ENCODE results near the gene TRIP13.

Gene TRIP13

DNA sequence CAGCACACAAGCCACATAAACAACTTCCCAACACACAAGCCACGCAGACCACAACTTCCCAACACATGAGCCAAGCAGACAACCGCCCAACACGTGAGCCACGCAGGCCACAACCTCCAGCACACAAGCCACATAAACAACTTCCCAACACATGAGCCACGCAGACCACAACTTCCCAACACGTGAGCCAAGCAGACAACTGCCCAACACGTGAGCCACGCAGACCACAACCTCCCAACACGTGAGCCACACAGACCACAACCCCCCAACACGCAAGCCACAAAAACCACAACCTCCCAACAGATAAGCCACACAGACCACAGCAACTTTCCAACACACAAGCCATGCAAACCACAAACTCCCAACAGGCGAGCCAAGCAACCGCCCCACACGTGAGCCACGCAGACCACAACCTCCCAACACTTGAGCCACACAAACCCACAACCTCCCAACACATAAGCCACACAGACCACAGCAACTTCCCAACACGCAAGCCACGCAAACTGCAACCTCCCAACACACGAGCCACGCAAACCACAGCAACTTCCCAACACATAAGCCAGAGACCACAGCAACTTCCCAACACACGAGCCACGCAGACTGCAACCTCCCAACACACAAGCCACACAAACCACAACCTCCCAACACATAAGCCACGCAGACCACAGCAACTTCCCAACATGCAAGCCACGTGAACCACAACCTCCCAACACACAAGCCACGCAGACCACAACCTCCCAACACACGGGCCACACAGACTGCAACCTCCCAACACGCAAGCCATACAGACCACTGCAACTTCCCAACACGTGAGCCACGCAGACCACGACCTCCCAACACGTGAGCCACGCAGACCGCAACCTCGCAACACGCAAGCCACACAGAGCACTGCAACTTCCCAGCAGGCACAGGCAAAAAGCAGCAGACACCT, 10.2 kb upstream of the TRIP13 start:
- H3K4me2 ChIP-seq (ENCODE audit: low read length), result no peak overlapping the region
- no peaks in the 10 kb centered on the region for H3K9me3 ChIP-seq (ENCODE audit: insufficient read depth, low read length)
- peaks cover 50% of the 10 kb centered on the region for H3K79me2 ChIP-seq (ENCODE audit: low read length)
- peaks cover 45% of the 10 kb centered on the region for H3K36me3 ChIP-seq (replicated peaks; ENCODE audit: low read depth, low read length)
- no peaks in the 10 kb centered on the region for H3K4me1 ChIP-seq (ENCODE audit: low read length)
- peaks cover 14% of the 10 kb centered on the region for H4K20me1 ChIP-seq (ENCODE audit: insufficient read depth, low read length)
- no peak overlapping the region for H3K9ac ChIP-seq (ENCODE audit: low read length)
- H2AFZ ChIP-seq (ENCODE audit: low read depth, low read length), result no peak overlapping the region
- no peak for TF ChIP-seq EZH2phosphoT487 (IDR thresholded peaks at IDR 0.05; ENCODE audit: low read depth)
- TF ChIP-seq, protein P1, sequence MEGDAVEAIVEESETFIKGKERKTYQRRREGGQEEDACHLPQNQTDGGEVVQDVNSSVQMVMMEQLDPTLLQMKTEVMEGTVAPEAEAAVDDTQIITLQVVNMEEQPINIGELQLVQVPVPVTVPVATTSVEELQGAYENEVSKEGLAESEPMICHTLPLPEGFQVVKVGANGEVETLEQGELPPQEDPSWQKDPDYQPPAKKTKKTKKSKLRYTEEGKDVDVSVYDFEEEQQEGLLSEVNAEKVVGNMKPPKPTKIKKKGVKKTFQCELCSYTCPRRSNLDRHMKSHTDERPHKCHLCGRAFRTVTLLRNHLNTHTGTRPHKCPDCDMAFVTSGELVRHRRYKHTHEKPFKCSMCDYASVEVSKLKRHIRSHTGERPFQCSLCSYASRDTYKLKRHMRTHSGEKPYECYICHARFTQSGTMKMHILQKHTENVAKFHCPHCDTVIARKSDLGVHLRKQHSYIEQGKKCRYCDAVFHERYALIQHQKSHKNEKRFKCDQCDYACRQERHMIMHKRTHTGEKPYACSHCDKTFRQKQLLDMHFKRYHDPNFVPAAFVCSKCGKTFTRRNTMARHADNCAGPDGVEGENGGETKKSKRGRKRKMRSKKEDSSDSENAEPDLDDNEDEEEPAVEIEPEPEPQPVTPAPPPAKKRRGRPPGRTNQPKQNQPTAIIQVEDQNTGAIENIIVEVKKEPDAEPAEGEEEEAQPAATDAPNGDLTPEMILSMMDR (IDR thresholded peaks at IDR 0.05; ENCODE audit: low read depth, low read length), result no peak
- H3K4me3 ChIP-seq (ENCODE audit: low read length), result no peak overlapping the region
- H3K27me3 ChIP-seq (ENCODE audit: low read depth, low read length), result no peaks in the 10 kb centered on the region
- H3K27ac ChIP-seq (ENCODE audit: low read length), result no peak overlapping the region

DNA sequence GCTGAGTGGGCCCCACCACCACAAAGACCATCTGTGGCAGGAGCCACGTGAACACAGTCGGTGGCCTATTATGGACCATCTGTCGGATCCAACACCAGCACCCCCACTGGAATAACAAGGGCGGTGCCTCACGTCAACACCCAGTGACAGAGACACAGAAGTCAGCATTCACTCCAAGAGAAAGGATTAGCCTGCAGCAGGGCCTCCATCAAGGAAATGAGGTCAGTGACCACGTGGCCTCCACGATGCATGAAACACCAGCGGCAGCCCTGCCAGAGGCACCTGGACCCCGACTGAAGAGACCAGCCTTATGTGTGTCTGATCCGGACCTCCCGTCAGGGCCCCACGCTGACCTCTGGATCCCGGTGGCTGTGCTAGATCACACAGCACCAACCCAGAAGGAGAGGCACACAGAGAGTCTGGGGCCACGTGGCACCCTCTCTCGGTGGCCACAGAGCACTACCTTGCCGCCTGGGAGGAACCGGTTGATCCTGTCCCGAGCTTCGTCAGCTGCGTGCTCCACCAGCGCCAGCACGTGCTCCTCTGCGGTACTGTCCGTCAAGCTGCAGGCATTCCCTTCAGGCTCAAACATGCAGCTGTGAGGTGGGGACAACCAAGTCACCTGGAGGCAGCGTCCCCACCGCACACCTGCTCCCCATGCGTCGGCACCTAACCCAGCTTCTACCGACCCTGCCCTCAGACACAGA, 9.1 kb upstream of the TRIP13 start:
- no peaks in the 10 kb centered on the region for H3K27me3 ChIP-seq (ENCODE audit: low read depth, low read length)
- peaks cover 53% of the 10 kb centered on the region for H3K36me3 ChIP-seq (replicated peaks; ENCODE audit: low read depth, low read length)
- no peak overlapping the region for H3K9ac ChIP-seq (ENCODE audit: low read length)
- no peak overlapping the region for H3K4me3 ChIP-seq (ENCODE audit: low read length)
- peaks cover 55% of the 10 kb centered on the region for H3K79me2 ChIP-seq (ENCODE audit: low read length)
- H3K4me2 ChIP-seq (ENCODE audit: low read length), result no peak overlapping the region
- H3K4me1 ChIP-seq (ENCODE audit: low read length), result no peaks in the 10 kb centered on the region
- H3K9me3 ChIP-seq (ENCODE audit: insufficient read depth, low read length), result no peaks in the 10 kb centered on the region
- peaks cover 14% of the 10 kb centered on the region for H4K20me1 ChIP-seq (ENCODE audit: insufficient read depth, low read length)
- no peak for TF ChIP-seq EZH2phosphoT487 (IDR thresholded peaks at IDR 0.05; ENCODE audit: low read depth)
- TF ChIP-seq, protein P1 (IDR thresholded peaks at IDR 0.05; ENCODE audit: low read depth, low read length), result no peak
- no peak overlapping the region for H3K27ac ChIP-seq (ENCODE audit: low read length)
- H2AFZ ChIP-seq (ENCODE audit: low read depth, low read length), result no peak overlapping the region

DNA sequence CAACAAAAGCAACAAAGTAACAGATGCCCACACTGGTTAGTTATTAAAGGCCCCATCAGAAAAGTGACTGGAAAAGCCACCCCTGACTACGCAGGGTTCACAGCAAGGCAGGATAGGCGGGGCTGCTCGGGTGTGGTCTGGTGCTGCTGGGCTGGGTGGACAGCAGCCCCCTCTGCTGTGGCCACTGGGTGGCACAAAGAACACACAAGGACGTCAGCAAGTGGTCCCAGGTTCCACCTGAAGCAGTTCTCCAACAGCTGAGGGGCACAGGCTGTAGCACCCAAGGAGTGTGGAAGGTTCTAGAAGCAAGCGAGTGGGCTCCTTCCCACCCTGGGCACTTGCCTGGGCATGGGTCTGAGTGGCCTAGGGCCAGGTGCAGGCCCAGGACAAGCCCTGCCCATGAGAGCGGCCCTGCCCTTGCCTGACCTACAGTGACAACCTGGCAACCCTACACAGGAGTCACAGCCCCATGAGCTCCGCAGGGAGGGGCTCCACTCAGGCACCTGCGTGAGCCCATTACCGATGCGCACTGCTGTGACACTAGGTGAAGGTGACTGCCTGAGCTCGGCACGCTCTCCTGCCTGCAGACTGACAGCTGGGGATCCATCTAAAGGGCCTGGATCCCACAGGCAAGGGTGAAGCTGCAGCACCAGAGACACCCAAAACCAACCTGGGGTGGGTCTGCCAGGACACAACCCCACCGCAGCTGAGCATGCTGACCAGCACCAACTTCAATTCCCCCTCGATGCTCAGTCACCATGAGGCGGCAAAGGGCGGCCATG, 8.1 kb upstream of the TRIP13 start:
- Histone ChIP-seq H3K4me1 (ENCODE audit: low read length) (no peaks in the 10 kb centered on the region), H2AFZ (ENCODE audit: low read depth, low read length) (no peak overlapping the region), H3K27me3 (ENCODE audit: low read depth, low read length) (no peaks in the 10 kb centered on the region), H4K20me1 (ENCODE audit: insufficient read depth, low read length) (peaks cover 14% of the 10 kb centered on the region), H3K27ac (ENCODE audit: low read length) (no peak overlapping the region), H3K36me3 (replicated peaks; ENCODE audit: low read depth, low read length) (peaks cover 60% of the 10 kb centered on the region), H3K4me2 (ENCODE audit: low read length) (no peak overlapping the region), H3K9me3 (ENCODE audit: insufficient read depth, low read length) (no peaks in the 10 kb centered on the region), H3K4me3 (ENCODE audit: low read length) (no peak overlapping the region), H3K79me2 (ENCODE audit: low read length) (peaks cover 62% of the 10 kb centered on the region), H3K9ac (ENCODE audit: low read length) (no peak overlapping the region)
- TF ChIP-seq EZH2phosphoT487 (IDR thresholded peaks at IDR 0.05; ENCODE audit: low read depth), result no peak
- TF ChIP-seq, protein P1 (IDR thresholded peaks at IDR 0.05; ENCODE audit: low read depth, low read length), result no peak

DNA sequence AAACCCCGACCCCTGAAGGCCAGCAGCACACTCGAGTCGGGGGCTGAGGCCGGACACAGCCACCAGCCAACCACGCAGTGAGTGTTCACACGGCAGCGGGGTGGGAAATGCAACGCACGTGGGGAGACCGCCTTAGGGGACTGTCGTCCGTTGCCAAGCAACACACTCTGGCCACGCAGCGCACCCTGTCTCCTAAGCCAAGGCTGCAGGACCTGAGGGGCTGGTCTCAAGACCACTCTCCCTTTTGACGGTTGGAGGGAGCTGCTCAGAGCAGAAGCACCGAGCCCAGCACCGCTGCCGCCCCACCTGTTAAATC, 7.6 kb upstream of the TRIP13 start:
- Histone ChIP-seq H3K9ac (ENCODE audit: low read length) (no peak overlapping the region), H4K20me1 (ENCODE audit: insufficient read depth, low read length) (peaks cover 14% of the 10 kb centered on the region), H3K36me3 (replicated peaks; ENCODE audit: low read depth, low read length) (peaks cover 62% of the 10 kb centered on the region), H3K27ac (ENCODE audit: low read length) (no peak overlapping the region), H3K4me1 (ENCODE audit: low read length) (no peaks in the 10 kb centered on the region), H3K79me2 (ENCODE audit: low read length) (peaks cover 67% of the 10 kb centered on the region), H3K9me3 (ENCODE audit: insufficient read depth, low read length) (no peaks in the 10 kb centered on the region), H3K4me2 (ENCODE audit: low read length) (no peak overlapping the region), H2AFZ (ENCODE audit: low read depth, low read length) (no peak overlapping the region), H3K27me3 (ENCODE audit: low read depth, low read length) (no peaks in the 10 kb centered on the region), H3K4me3 (ENCODE audit: low read length) (no peak overlapping the region)
- TF ChIP-seq, protein P1 (IDR thresholded peaks at IDR 0.05; ENCODE audit: low read depth, low read length), result no peak
- no peak for TF ChIP-seq EZH2phosphoT487 (IDR thresholded peaks at IDR 0.05; ENCODE audit: low read depth)
